GM21723 (cell line): ENCODE measurements around the gene PTK6.

Experiments used
- ATAC-seq: cut with Tn5 transposase; IDR thresholded peaks from one replicate; pipeline ENCODE4 v1.9.1; 2021; ENCODE audit warnings: mild to moderate bottlenecking, moderate library complexity; ENCODE audit not compliant: unreplicated experiment

The PTK6 gene

DNA sequence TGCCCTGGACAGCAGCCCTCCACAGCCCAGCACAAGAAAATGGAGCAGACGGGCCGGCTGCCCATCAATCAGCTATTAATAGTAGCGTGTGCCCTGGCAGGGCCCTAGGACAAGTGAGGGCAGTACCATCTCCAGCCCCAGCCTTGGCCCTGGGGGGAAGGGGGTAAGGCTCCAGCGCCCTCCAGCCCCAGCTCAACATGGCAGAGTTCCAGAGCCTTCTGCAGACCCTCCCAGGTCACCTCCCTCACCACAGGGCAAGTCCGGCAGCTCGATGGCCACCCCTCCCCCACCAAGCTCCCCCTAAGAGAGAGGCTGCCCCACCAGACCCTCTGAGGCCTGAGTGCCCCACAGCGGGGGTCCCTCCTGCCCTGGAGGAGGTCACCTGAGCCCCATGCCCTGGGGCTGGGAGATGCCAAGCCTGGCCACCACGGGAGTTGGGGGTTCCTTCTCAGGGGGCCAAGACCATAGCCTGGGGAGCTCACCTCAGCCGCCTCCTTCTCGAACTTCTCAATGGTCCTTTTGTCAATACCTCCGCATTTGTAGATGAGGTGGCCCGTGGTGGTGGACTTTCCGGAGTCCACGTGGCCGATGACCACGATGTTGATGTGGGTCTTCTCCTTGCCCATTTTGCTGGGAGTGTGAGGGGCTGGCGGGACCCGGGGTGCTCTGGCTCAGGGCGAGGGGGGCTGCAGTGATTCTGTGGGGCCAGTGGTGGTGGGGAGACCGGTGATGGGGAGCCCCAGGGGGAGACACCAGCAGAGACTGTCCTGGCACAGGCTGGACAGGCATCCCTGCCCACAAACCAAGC lies 39.8 kb downstream of the PTK6 start:
- ATAC-seq: no peak

DNA sequence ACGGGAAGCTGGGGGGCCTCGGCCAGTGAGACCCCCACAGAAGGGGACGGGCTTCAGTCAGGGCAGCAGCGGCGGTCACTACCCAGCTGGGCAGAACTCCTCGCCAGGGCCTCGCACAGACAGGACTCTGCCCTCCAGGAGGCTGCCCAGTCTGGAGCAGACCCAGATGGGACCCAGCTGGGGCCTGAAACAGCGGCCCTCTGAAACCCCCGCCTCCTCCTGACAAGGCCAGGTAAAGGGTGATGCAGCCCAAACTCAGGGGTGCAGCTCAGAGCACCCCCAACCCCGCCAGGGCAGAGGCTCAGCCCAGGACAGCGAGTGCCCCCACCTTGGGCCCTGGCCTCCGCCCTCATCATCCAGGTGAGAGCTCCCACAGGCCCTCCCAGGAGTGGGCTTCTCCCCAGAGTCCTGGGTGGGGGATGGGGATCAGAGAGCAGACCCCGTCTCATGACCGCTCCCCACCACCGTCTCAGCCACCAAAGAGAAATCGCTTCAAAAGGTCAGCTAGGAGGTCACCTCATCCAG lies 40.5 kb downstream of the PTK6 start:
- ATAC-seq: no peak

DNA sequence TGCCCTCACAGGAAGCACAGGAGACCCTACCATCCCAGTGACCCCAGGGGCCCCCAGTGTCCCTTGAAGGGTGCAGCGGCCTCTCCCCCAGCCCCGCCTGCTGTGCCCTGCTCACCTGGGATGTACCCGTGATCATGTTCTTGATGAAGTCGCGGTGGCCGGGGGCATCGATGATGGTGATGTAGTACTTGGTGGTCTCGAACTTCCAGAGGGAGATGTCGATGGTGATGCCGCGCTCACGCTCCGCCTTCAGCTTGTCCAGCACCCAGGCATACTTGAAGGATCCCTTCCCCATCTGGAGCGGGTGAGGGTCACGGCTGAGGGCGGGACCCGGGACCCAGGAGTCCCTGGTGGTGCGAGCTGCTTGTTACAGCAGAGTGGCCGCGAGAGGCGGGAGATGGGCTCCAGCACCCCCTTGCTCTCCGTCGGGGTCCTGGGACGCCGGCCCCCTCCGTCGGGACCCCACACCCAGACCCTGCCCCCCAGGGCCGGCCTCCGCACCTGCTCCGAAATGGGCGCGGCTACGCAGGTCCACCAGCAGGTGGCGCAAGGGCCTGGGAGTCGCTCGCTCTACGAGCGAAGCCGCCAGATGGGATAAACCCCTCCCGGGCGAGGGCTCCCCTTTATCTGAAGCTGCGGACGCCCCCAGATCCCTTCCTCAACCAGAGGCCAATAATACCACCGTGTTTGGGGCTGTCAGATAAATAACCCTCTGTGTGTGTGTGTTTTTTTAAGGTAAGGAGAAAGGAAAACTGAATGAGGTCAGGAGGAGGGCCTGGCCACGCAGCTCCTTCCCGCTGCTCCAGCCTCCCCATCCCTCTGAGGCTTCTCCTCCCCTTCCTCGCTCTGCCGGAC lies 41.2 kb downstream of the PTK6 start:
- no peak for ATAC-seq

DNA sequence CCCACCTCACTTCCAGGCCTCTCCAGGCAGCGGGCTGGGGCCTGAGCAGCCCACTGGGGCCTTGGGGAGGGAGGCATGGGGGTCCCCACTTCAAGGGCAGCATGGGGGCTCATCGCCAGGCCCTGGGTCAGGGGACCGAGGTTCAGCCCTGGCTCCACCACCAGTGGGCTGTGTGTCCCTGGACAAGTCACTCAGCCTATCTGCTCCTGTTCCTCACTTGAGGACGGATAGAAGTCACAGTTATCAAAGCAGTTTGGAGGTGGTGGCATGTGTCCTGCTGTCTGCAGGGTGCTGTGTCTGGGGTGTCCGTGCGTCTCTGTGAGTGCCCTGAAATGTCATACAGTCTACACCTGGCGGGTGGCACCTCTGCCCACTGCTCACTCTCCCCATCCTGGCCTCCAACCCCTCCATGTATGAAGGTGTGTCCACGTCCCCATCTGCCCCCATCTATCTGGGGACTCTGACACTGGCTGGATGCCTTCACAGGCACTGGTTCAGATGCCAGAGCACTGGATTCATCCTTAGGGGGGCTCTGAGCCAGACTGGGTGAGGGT lies 41.9 kb downstream of the PTK6 start:
- no peak for ATAC-seq

DNA sequence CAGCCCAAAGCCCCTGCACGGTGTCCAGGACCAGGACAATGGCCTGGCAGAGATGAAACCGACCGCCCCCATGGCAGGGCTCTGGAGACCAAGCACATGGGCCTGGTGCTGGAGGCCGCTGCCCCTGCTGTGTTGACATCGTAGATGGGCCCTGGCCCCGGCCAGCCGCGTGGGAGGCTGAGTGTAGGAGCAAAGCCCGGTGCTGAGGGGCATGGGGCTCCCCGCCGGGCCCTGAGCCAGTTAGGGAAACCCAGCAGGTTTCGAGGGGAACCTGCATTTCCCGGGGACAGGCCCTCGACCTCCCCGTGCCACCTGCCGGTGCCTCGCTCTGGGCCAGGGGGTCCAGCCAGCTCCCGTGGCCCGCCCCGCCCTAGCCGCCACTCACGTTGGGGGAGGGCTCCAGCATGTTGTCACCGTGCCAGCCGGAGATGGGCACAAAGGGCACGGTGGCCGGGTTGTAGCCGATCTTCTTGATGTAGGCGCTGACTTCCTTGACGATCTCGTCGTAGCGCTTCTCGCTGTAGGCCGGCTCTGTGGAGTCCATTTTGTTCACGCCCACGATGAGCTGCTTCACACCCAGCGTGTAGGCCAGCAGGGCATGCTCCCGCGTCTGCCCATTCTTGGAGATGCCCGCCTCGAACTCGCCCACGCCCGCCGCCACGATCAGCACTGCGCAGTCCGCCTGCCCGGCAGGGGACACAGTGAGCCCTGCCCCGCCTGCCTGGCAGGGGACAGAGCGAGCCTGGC lies 42.6 kb downstream of the PTK6 start:
- no peak for ATAC-seq

DNA sequence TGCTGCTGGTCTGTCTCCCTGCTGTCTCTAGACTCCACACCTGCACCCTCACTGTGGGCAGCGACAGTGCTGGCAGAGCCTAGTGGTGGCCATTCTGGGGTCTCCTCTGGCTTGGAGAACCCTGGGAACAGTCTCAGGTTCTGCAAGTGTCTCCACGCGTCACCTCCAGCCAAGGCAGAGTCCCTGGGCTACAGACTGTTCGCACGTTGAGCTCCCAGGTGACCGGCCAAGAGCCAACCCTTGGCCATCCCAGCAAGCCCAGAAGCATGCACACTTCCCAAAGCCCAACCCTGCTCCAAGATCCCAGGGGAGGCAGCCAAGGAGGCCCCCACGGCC lies 43.1 kb downstream of the PTK6 start:
- ATAC-seq: no peak

DNA sequence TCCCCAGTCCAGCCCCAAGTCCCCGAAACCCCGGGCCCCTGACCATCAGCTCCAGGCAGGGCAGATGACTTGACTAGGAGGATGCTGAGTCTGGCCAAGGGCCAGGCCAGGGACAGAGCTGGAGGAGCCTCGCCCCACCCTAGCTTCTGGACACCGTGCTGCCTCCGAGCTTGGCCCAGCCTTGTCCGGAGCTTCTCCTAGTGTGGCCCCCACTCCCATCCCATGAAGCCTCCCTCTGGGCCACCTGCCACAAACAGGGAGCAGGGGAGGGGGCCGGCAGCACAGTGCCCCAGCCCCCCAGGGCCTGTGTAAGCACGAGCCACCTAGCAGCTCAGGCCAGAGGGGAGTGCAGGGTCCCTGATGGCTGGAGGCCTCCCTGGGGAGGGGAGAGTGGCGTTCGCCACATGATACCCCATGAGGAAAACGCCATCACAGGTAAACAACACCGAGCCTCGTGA lies 43.6 kb downstream of the PTK6 start:
- no peak for ATAC-seq

DNA sequence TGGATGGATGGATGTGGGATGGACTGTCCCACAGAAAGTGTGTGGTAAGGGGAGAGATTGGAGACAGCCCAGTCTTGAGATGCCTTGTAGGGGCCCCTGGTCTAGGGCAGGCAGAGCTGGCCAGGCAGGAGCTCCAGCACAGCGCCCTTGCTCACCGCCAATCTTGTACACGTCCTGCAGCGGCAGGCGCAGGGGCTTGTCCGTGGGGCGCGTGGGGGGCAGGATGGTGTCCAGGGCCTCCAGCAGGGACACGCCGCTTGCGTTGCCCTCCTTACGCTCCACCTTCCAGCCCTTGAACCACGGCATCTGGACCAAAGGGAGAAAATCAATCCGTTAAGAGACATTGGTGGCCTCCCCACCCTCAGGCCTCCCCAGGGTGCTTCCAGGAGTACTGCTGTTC lies 44.2 kb downstream of the PTK6 start:
- no peak for ATAC-seq

DNA sequence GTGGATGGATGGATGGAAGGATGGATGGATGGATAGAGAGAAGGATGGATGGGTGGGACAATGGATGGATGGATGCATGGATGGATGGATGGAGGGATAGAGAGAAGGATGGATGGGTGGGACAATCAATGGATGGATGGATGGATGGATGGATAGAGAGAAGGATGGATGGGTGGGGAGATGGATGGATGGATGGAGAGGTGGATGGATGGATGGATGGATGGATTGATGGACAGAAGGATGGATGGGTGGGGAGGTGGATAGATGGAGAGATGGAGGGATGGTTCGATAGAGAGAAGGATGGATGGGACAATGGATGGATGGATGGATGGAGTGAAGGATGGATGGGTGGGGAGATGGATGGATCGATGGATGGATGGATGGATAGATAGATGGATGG lies 44.7 kb downstream of the PTK6 start:
- ATAC-seq: no peak

DNA sequence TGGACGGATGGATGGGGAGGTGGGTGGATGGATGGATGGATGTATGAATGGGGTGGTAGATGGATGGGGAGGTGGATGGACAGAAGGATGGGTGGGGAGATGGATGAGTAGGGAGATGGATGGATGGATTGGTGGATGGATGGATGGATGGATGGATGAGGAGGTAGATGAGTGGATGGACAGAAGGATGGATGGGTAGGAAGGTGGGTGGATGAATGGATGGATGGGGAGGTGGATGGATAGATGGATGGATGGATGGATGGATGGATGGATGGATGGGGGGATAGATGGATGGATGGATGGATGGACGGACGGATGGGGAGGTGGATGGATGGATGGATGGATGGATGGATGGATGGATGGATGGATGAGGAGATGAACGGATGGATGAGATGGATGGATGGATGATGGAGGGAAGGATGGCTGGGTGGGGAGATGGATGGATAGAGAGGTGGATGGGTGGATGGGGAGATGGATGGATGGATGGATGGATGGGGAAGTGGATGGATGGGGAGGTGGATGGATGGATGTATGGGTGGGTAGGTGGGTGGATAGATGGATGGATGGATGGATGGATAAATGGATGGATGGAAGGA lies 45.4 kb downstream of the PTK6 start:
- no peak for ATAC-seq

DNA sequence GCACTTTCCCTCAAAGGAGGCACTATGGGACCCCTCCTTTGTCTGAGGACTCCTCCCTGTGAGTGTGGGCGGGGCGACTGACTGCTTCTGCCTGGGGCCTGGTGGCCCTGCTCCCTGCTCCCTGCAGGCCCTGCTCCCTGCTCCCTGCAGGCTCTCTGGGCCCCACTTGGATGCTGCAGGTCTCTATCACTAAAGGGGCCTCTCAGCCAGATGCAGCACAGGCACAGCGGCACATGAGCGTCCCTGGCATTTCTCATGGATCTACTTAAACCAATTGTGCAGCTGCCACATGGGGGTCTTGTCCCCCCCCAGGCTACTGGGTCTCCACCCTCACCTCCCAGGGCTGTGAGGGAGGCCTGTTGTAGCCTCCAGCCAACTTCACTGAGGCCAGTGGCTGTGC lies 46.1 kb downstream of the PTK6 start:
- ATAC-seq: no peak

DNA sequence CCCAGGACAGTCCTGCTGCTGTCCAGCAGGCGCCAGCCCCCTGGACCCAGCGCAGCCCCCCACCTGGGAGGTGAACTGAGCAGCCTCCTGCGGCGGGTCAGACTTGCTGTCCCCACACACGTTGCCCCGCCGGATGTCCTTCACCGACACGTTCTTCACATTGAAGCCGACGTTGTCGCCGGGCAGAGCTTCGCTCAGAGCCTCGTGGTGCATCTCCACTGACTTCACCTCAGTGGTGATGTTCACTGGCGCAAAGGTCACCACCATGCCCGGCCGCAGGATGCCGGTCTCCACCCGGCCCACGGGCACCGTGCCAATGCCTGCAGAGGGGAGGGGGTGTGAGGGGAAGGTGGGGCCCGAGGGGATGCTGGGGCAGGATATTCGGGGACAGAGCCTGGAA lies 46.8 kb downstream of the PTK6 start:
- no peak for ATAC-seq

DNA sequence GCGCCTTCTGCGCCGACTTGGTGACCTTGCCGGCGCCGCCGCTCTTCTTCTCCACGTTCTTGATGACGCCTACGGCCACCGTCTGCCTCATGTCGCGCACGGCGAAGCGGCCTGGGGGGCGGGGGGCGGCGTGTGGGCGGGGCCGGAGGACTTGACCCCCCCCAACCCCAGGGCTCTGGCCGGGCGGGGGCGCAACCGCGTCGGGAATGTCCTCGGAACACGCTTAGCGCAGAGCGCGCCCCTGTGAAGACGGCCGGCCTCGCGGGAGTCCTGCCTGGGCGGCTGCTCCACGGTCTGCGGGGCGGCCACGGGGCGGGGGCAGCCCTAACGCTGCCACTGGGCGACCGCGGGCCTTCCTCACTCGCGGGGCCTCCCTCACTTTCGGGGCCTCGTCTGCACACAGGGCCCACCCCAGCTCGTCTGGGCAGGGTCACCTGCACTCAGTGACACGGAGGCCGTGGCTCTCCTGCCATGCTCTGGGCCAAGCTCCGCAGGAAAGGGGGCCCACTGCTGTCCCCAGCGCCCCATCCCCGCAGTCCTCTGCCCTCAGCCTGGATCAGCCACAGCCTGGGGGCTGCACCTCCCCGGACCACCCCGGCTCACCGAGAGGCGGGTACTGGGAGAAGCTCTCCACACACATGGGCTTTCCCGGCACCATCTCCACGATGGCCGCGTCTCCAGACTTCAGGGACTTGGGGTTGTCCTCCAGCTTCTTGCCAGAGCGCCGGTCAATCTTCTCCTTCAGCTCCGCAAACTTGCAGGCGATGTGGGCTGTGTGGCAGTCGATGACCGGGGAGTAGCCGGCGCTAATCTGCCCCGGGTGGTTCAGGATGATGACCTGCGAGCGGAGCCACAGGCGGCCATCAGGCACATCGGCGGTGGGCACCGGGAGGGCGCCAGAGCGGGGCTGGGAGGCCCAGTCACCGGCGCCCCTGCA lies 48.6 kb downstream of the PTK6 start:
- ATAC-seq: no peak

DNA sequence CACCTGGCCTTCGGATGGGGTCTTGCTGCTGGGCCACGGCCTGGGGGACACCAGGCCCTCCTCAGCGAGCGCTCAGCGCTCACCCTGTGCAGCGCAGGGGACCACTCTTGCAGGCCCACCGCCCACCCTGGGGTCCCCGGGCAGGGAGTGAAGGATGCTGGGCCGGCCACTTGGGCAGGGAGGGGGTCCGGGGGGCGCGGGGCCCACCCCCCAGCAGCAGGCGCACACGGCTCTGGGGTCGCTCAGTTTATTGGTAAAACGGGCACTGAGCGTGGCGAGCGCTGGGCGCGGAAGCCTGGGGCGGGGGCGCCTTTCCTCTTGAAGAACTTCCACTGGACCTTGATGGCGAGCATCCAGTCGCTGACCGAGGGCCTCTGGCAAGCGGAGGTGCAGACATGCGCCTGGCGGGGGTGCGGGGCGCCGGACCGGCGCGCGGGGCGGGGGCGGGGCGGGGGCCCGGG lies 49.4 kb downstream of the PTK6 start:
- ATAC-seq: no peak

DNA sequence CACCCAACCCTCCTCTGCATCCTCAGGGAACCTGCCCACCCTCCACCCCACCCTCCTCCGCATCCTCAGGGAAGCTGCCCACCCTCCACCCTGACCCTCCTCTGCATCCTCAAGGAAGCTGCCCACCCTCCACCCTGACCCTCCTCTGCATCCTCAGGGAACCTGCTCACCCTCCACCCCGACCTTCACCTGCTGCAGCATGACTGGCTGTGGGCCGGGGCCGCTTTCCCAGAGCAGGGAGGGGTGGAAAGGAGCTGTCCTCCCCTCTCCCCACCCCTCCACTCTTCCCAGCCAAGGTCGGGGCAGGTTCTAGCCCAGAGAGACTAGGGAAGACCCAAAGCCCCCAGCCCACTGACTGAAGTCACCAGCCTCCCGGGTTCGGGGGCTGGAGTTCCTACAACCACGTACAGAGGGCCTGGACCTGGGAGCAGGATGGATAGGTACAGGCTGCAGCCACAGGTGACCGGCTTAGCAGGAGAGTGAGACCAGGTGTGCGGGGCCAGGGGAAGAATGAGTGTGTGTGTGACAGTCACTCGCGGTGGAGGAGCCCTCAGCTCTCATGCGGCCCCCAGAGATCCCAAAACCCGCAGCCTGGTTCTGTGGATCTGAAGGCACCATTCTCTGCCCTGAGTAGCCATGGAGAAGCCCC lies 49.9 kb downstream of the PTK6 start:
- ATAC-seq: no peak

DNA sequence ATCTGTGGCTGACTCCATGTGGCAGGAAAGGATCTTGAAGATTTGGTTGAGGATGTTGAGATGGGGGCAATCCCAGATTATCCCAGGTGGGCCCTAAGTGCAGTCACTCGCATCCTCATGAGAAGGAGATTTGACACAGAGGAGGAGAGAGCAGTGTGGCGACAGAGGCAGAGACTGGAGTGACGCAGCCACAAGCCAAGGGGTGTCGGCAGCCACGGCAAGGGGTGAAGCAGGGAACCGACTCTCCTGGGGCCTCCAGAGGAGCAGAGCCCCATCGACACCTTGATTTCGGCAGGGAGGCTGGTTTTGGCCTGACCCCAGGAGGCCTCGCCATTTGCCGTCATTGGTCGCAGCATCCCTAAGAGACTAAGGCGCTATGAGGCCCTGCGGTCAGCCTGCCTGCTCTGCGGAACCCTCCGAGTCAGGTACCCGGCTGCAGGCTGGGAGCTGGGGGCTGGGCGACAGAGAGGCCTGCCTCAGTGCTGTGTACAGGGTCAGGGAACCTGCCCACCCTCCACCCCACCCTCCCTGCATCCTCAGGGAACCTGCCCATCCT lies 50.8 kb downstream of the PTK6 start:
- ATAC-seq: no peak

DNA sequence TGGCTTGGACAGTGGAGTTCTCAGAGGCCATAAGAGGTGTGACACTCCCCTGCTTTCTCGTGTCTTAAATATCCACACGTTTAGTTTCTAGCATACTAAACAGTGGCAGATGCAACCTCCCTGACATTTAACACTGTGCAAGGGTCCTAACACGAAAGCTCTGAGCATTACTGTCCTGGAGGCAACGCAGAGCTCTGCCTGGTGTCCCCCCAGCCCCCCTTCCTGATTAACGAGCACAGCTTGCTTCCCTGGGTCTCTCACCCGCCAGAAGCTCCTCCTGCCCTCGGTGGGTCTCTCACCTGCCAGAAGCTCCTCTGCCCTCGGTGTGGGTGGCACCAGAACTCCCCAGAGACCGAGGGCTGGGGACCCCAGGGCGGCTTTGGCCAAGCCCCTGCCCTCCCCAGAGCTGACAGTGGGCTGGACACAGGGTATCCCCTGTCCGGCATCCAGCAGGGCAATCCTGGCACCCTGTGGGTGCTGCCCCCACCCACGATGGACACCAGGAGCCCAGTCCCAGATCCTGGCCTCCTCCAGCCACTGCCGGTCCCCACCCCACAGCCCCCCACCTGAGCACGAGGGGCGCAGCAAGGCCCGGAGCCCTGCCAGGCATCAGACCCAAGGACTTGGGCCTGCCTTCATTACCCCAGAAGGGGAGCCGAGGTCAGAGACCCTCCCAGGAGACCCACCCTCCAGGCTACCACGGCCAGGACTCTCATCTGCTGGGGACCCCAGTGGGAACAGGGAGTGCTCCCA lies 52.3 kb downstream of the PTK6 start:
- no peak for ATAC-seq

DNA sequence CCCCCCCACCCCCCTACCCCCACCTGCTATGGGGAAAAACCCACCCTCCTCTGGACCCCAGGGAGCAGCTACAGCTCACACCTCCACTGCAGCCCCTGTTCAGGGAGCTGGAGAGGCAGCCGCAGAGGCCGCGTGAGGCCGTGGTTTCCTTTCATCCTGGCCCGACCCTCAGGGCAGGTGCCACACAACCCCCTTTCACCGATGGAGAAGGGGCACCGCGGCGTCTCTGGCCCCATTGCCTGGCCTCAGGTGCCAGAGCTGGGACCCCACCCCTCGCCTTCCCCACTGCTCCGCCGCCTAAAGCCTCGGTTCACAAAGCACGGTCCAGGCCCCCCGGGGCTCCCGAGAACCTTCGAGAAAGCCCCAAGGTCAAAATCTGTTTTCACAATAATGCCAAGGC lies 52.9 kb downstream of the PTK6 start:
- ATAC-seq: no peak
